ENCODE data around the gene SV2B. TPM values are rescaled to one million over a fixed set of nuclear protein-coding genes. Genes with fewer than 3 reads are reported as not detected.

The SV2B gene
- polyA plus RNA-seq, 1 donor (not counting 4 experiments of a cell fraction or from before 2014, with no cell fraction given): 0.04 TPM

GRCh38 chr15:91227117-91227516 lies 127.1 kb downstream of the SV2B start:
- H3K9ac ChIP-seq (ENCODE audit: control insufficient read depth, extremely low read depth, insufficient read depth, low read length): no peak overlapping the region
- H3K4me1 ChIP-seq (ENCODE audit: control insufficient read depth, extremely low read depth, insufficient read depth, low read length): no peaks in the 10 kb centered on the region
- H2AFZ ChIP-seq (ENCODE audit: control insufficient read depth, low read length): no peak overlapping the region
- TF ChIP-seq EZH2 (IDR thresholded peaks at IDR 0.05; ENCODE audit: low read length) (no peak), CTCF (optimal IDR thresholded peaks at IDR 0.05 in 1 of 3, IDR thresholded peaks at IDR 0.05 in 1 of 3, conservative IDR thresholded peaks at IDR 0.05 in 1 of 3; ENCODE audit: extremely low read depth in 1 of 3, insufficient read depth in 2 of 3, low read length in 3 of 3) (no peak)
- H3K4me2 ChIP-seq (ENCODE audit: control insufficient read depth, extremely low read depth, insufficient read depth, low read depth, low read length): no peak overlapping the region
- no peak for FAIRE-seq
- H3K9me1 ChIP-seq (ENCODE audit: control insufficient read depth, extremely low read depth, insufficient read depth, low read length): no peaks in the 10 kb centered on the region
- H3K27me3 ChIP-seq (ENCODE audit: control insufficient read depth, extremely low read depth, insufficient read depth, low read length): no peaks in the 10 kb centered on the region
- no peaks in the 10 kb centered on the region for H3K36me3 ChIP-seq (ENCODE audit: control insufficient read depth in 2 of 2, extremely low read depth in 1 of 2, insufficient read depth in 2 of 2, low read length in 2 of 2)
- no peaks in the 10 kb centered on the region for H4K20me1 ChIP-seq (ENCODE audit: control insufficient read depth, extremely low read depth, insufficient read depth, low read length)
- DNase-seq (ENCODE audit: low read depth, low spot score): no peak
- no peaks in the 10 kb centered on the region for H3K9me3 ChIP-seq (ENCODE audit: control insufficient read depth, low read depth, low read length)
- H3K4me3 ChIP-seq (ENCODE audit: control insufficient read depth in 2 of 3, extremely low read depth in 1 of 3, insufficient read depth in 2 of 3, low read depth in 1 of 3, low read length in 3 of 3): no peak overlapping the region
- dilution Hi-C loops (cut with MboI; ENCODE audit: extremely low pct_ligation_motif_present, low sequenced_read_pairs): no loop called here
- no peaks in the 10 kb centered on the region for H3K79me2 ChIP-seq (ENCODE audit: control insufficient read depth, insufficient read depth, low read length)
- H3K27ac ChIP-seq (ENCODE audit: control insufficient read depth, insufficient read depth, low read length): no peak overlapping the region

- no peaks in the 10 kb centered on the region for H3K27me3 ChIP-seq (ENCODE audit: control insufficient read depth, extremely low read depth, insufficient read depth, low read length)
- FAIRE-seq (no peak), DNase-seq (ENCODE audit: low read depth, low spot score) (no peak)
- no peak for TF ChIP-seq EZH2 (IDR thresholded peaks at IDR 0.05; ENCODE audit: low read length)
- no peak for TF ChIP-seq CTCF (optimal IDR thresholded peaks at IDR 0.05 in 1 of 3, IDR thresholded peaks at IDR 0.05 in 1 of 3, conservative IDR thresholded peaks at IDR 0.05 in 1 of 3; ENCODE audit: extremely low read depth in 1 of 3, insufficient read depth in 2 of 3, low read length in 3 of 3)
- H3K9ac ChIP-seq (ENCODE audit: control insufficient read depth, extremely low read depth, insufficient read depth, low read length): no peak overlapping the region
- dilution Hi-C loops (cut with MboI; ENCODE audit: extremely low pct_ligation_motif_present, low sequenced_read_pairs): no loop called here
- H3K27ac ChIP-seq (ENCODE audit: control insufficient read depth, insufficient read depth, low read length): no peak overlapping the region
- no peak overlapping the region for H2AFZ ChIP-seq (ENCODE audit: control insufficient read depth, low read length)
- H4K20me1 ChIP-seq (ENCODE audit: control insufficient read depth, extremely low read depth, insufficient read depth, low read length): no peaks in the 10 kb centered on the region
- H3K4me2 ChIP-seq (ENCODE audit: control insufficient read depth, extremely low read depth, insufficient read depth, low read depth, low read length): no peak overlapping the region
- H3K79me2 ChIP-seq (ENCODE audit: control insufficient read depth, insufficient read depth, low read length): no peaks in the 10 kb centered on the region
- H3K9me3 ChIP-seq (ENCODE audit: control insufficient read depth, low read depth, low read length): no peaks in the 10 kb centered on the region
- no peaks in the 10 kb centered on the region for H3K4me1 ChIP-seq (ENCODE audit: control insufficient read depth, extremely low read depth, insufficient read depth, low read length)
- no peaks in the 10 kb centered on the region for H3K9me1 ChIP-seq (ENCODE audit: control insufficient read depth, extremely low read depth, insufficient read depth, low read length)
- H3K36me3 ChIP-seq (ENCODE audit: control insufficient read depth in 2 of 2, extremely low read depth in 1 of 2, insufficient read depth in 2 of 2, low read length in 2 of 2): no peaks in the 10 kb centered on the region
- H3K4me3 ChIP-seq (ENCODE audit: control insufficient read depth in 2 of 3, extremely low read depth in 1 of 3, insufficient read depth in 2 of 3, low read depth in 1 of 3, low read length in 3 of 3): no peak overlapping the region
Measured at GRCh38 chr15:91227766-91228165, 127.7 kb downstream of the SV2B start.
